Ishikawa (cell line): ENCODE data around the gene FAM124A.

ENCODE experiments used
- CEBPB ChIP-seq: IDR thresholded peaks from 2 replicates; pipeline ENCODE4 v1.6.1; 2012
- CREB1 ChIP-seq: IDR thresholded peaks from 2 replicates; pipeline ENCODE4 v1.6.1; 2012; ENCODE audit warnings: low read depth
- EGR1 ChIP-seq: IDR thresholded peaks from 2 replicates; pipeline ENCODE4 v1.6.1; 2012
- EP300 ChIP-seq: IDR thresholded peaks from 2 replicates; pipeline ENCODE4 v1.6.1; 2012; ENCODE audit warnings: borderline replicate concordance
- FOXM1 ChIP-seq: IDR thresholded peaks from 2 replicates; pipeline ENCODE4 v1.6.1; 2012; ENCODE audit warnings: low read depth, borderline replicate concordance
- NFIC ChIP-seq: IDR thresholded peaks from 2 replicates; pipeline ENCODE4 v1.6.1; 2012
- RAD21 ChIP-seq: IDR thresholded peaks from 2 replicates; pipeline ENCODE4 v1.6.1; 2012; ENCODE audit warnings: low read depth
- TAF1 ChIP-seq: IDR thresholded peaks from 2 replicates; pipeline ENCODE4 v1.6.1; 2012; ENCODE audit warnings: low read depth, mild to moderate bottlenecking
- TCF12 ChIP-seq: IDR thresholded peaks from 2 replicates; pipeline ENCODE4 v1.6.1; 2012; ENCODE audit warnings: low read depth
- TEAD4 ChIP-seq: IDR thresholded peaks from 2 replicates; pipeline ENCODE4 v1.6.1; 2012
- YY1 ChIP-seq: IDR thresholded peaks from 2 replicates; pipeline ENCODE4 v1.6.1; 2012; ENCODE audit warnings: low read depth
- ZBTB7A ChIP-seq: IDR thresholded peaks from 2 replicates; pipeline ENCODE4 v1.6.1; 2012; ENCODE audit warnings: low read depth
- TF ChIP-seq, protein P1 (sequence below): IDR thresholded peaks from 2 replicates; pipeline ENCODE4 v1.6.1; 2012
- TF ChIP-seq, protein P2 (sequence below): IDR thresholded peaks from 2 replicates; pipeline ENCODE4 v1.6.1; 2012
- TF ChIP-seq, protein P3 (sequence below): IDR thresholded peaks from 2 replicates; pipeline ENCODE4 v1.6.1; 2012; ENCODE audit warnings: low read depth, mild to moderate bottlenecking

The FAM124A gene

DNA sequence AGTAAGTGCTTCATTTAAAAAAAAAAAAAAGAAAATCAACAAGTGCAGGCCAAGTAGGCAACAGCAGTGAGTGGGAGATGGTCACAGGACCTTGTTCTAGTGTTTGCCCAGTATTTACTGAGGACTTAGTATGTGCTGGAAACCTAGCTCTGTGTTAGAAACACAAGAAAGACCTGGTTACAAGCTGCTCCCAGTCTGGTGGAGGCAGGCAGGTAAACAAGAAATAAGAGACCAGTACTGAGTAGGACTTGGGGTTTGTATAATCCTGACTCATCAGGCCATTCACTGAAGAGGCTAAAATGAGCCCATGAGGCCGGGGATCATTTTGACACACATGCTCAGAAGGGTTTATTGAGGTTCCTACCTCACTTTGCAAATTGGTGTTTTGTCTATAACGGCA lies 95.8 kb downstream of the FAM124A start:
- TF ChIP-seq TEAD4 (no peak), YY1 (no peak), EGR1 (no peak), CEBPB (no peak), FOXM1 (no peak), ZBTB7A (no peak), TAF1 (no peak), CREB1 (no peak), TCF12 (no peak), EP300 (no peak), NFIC (no peak), RAD21 (no peak)
- TF ChIP-seq, protein P1, sequence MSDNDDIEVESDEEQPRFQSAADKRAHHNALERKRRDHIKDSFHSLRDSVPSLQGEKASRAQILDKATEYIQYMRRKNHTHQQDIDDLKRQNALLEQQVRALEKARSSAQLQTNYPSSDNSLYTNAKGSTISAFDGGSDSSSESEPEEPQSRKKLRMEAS, result no peak
- TF ChIP-seq, protein P2, sequence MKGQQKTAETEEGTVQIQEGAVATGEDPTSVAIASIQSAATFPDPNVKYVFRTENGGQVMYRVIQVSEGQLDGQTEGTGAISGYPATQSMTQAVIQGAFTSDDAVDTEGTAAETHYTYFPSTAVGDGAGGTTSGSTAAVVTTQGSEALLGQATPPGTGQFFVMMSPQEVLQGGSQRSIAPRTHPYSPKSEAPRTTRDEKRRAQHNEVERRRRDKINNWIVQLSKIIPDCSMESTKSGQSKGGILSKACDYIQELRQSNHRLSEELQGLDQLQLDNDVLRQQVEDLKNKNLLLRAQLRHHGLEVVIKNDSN, result no peak
- TF ChIP-seq, protein P3, sequence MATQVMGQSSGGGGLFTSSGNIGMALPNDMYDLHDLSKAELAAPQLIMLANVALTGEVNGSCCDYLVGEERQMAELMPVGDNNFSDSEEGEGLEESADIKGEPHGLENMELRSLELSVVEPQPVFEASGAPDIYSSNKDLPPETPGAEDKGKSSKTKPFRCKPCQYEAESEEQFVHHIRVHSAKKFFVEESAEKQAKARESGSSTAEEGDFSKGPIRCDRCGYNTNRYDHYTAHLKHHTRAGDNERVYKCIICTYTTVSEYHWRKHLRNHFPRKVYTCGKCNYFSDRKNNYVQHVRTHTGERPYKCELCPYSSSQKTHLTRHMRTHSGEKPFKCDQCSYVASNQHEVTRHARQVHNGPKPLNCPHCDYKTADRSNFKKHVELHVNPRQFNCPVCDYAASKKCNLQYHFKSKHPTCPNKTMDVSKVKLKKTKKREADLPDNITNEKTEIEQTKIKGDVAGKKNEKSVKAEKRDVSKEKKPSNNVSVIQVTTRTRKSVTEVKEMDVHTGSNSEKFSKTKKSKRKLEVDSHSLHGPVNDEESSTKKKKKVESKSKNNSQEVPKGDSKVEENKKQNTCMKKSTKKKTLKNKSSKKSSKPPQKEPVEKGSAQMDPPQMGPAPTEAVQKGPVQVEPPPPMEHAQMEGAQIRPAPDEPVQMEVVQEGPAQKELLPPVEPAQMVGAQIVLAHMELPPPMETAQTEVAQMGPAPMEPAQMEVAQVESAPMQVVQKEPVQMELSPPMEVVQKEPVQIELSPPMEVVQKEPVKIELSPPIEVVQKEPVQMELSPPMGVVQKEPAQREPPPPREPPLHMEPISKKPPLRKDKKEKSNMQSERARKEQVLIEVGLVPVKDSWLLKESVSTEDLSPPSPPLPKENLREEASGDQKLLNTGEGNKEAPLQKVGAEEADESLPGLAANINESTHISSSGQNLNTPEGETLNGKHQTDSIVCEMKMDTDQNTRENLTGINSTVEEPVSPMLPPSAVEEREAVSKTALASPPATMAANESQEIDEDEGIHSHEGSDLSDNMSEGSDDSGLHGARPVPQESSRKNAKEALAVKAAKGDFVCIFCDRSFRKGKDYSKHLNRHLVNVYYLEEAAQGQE, result no peak

DNA sequence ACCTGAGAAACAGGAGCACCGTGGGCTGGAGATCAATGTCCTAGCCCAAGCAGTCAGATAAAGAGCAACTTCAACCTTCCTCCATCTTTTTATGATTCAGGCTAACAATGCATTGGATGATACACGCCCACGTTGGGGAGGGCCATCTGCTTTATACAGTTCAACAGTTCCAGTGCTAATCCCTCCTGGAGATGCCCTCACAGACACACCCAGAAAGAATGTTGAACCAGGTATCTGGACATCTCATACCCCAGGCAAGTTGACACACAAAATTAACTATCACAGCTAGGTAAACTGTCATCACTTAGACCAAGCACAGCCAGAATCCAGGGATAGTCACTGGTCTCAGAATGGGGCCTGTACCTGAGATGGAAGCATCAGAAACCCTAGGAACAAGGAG lies 96.7 kb downstream of the FAM124A start:
- TF ChIP-seq EGR1, result no peak
- no peak for TF ChIP-seq EP300
- TF ChIP-seq YY1, result no peak
- TF ChIP-seq TCF12, result no peak
- no peak for TF ChIP-seq ZBTB7A
- TF ChIP-seq FOXM1, result no peak

DNA sequence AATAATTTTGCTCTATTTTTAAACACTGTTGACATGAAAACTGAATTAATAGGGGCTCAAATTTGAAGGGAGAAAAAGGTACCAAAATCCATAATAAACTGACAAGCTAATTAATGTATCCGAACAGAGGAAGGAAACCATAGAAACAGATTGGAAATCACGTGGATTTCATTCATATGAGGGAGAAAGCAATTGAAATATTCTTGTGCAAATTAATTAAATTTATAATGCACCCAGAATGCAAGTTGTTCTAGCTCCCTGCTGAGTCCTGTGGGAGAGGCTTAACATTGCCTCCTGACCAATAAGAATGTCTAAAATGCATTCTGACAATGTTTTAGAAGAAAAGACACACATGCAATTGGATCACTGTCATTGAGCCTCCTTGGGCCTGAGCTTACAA lies 99.6 kb downstream of the FAM124A start:
- TF ChIP-seq TCF12 (no peak), NFIC (no peak), YY1 (no peak), ZBTB7A (no peak), CREB1 (no peak), TAF1 (no peak), EGR1 (no peak)
- TF ChIP-seq, protein P3, result no peak
- TF ChIP-seq, protein P1, result no peak
- TF ChIP-seq, protein P2, result no peak

DNA sequence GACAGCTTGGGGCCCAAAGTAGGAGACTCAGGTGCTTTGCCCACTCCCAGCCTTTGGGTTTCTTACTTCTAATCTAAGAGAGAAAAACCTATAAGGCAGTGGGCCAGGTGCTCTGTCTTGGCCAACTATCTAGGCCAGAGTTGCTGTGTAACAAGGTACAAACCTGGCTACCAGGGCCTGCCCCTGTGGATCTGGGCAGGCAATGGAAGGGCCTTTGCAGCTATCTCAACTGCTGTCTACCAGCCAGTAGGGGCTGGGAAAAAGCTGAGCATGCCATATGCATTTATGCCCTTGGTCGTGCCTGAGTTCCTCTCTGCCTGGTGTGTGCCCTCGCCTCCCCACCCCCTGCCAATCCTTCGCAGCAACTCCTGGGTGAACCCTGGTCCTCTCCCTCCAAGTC lies 100.6 kb downstream of the FAM124A start:
- TF ChIP-seq FOXM1 (no peak), TCF12 (no peak), TAF1 (no peak), RAD21 (no peak), ZBTB7A (no peak), EGR1 (no peak), NFIC (no peak), CREB1 (no peak), TEAD4 (no peak), CEBPB (no peak)
- TF ChIP-seq, protein P3, result no peak

DNA sequence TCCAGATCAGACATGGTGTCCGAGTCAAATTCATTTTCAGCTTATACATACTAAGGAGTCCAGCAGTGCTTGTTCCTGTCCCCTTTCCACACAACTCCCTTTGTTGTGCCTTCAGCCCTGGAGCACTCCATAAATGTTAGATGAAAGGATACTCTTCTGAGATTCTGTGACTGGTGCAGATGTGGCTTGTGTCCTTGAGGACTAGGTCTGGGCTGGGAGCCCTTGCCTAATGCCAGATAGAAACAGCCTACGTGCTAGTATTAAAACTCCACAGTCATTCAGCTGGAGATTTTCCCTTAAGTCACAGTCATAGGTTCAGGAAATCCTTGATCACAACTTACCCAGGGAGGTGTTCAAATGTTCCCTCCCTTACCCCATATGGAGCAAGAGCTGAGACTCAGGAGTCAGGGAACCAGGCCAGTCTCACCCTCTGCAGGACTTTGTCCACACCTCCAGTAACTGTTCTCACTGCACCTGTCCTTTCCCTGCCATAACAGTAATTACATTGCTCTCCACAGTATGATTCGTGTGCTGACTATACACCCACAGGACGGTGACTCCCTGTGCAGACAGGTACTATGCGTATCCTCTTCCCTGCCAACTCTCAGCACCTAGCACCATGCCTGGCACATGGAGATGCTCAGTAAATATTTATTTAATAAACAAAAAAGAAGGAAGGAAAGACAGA lies 101.8 kb downstream of the FAM124A start:
- no peak for TF ChIP-seq EGR1
- TF ChIP-seq, protein P2, result no peak
- no peak for TF ChIP-seq TCF12
- no peak for TF ChIP-seq YY1
- TF ChIP-seq CREB1, result no peak
